Endothelial cell of umbilical vein (primary cell): ENCODE results near the gene TAF4B. TPM values are rescaled to one million over a fixed set of nuclear protein-coding genes. Genes with fewer than 3 reads are reported as not detected.

Source experiments
- BruUV-seq: library from RNA; stranded (reverse); fragments of 400-500 nt; replicated peaks from 2 replicates; lab custom pipeline; 2021; lab: Mats Ljungman, UMichigan
- CTCF ChIA-PET: fragments of 300-600, 350-600 bp; sonication (Branson Sonifier 250); formaldehyde crosslinking; loops from one replicate; lab custom pipeline; 2021; ENCODE audit warnings: antibody characterized with exemption, inconsistent platforms; lab: Charles Lee
- POLR2A ChIA-PET: fragments of 300-600, 350-600 bp; sonication (Branson Sonifier 250); formaldehyde crosslinking; loops from one replicate; lab custom pipeline; 2021; ENCODE audit warnings: antibody characterized with exemption, inconsistent platforms; lab: Charles Lee
- DNase-seq: peaks from one replicate; pipeline ENCODE4 v3.0.0-alpha.2; 2011; ENCODE audit warnings: low read depth, low spot score
- FAIRE-seq: peaks from 2 replicates; lab custom pipeline; 2011; peaks lifted over from hg19 to GRCh38; lab: Jason Lieb, UNC
- H2AFZ ChIP-seq: 2 replicates; pipeline ENCODE4 v1.6.0; 2012; ENCODE audit warnings: low read depth, low read length, control low read depth, inconsistent platforms
- H3K27ac ChIP-seq: 2 replicates; pipeline ENCODE4 v1.5.1; 2011; ENCODE audit warnings: low read depth, mild to moderate bottlenecking, control low read depth, low read length, moderate library complexity; ENCODE audit not compliant: insufficient read depth
- H3K27me3 ChIP-seq, 2 experiments: 2 replicates each; pipeline versions ENCODE4 v1.6.0 to v1.6.1; 2011; ENCODE audit warnings: low read length in 2 of 2, mixed read lengths in 1 of 2; ENCODE audit not compliant: control insufficient read depth in 2 of 2, insufficient read depth in 2 of 2
- H3K36me3 ChIP-seq, 2 experiments: 2 replicates in 1 of 2; 3 replicates in 1 of 2; pipeline ENCODE4 v1.5.1; 2011; ENCODE audit warnings: low read length in 2 of 2, mild to moderate bottlenecking in 1 of 2, moderate library complexity in 1 of 2; ENCODE audit not compliant: control insufficient read depth in 2 of 2, insufficient read depth in 2 of 2; ENCODE audit errors: extremely low read depth in 1 of 2
- H3K4me1 ChIP-seq: 3 replicates; pipeline ENCODE4 v1.5.1; 2011; ENCODE audit warnings: mild to moderate bottlenecking, low read length; ENCODE audit not compliant: control insufficient read depth, insufficient read depth; ENCODE audit errors: extremely low read depth
- H3K4me2 ChIP-seq: 2 replicates; pipeline ENCODE4 v1.6.1; 2011; ENCODE audit warnings: low read length, control low read depth, mixed read lengths; ENCODE audit not compliant: insufficient read depth
- H3K4me3 ChIP-seq, 3 experiments: fragments of 200-600 bp in 1 of 3; sonication (generic), shearing (Covaris generic) in 1 of 3; replicated peaks in 1 of 3; 2 replicates each; pipeline ENCODE4 v1.5.1; 2011 to 2016; ENCODE audit warnings: control low read depth in 3 of 3, low read length in 3 of 3, mild to moderate bottlenecking in 2 of 3, inconsistent platforms in 1 of 3, low read depth in 1 of 3, moderate library complexity in 1 of 3; ENCODE audit not compliant: insufficient read depth in 1 of 3
- H3K79me2 ChIP-seq: 2 replicates; pipeline ENCODE4 v1.6.0; 2012; ENCODE audit warnings: low read length, inconsistent platforms; ENCODE audit not compliant: control insufficient read depth, insufficient read depth
- H3K9ac ChIP-seq: replicated peaks from 2 replicates; pipeline ENCODE3; 2011; ENCODE audit warnings: low read length, control low read depth; ENCODE audit not compliant: insufficient read depth; ENCODE audit errors: extremely low read depth
- H3K9me1 ChIP-seq: replicated peaks from 3 replicates; pipeline ENCODE4 v1.6.0; 2011; ENCODE audit warnings: mild to moderate bottlenecking, low read length; ENCODE audit not compliant: control insufficient read depth, insufficient read depth; ENCODE audit errors: extremely low read depth
- H3K9me3 ChIP-seq: replicated peaks from 2 replicates; pipeline ENCODE4 v1.5.1; 2012; ENCODE audit warnings: low read length, inconsistent platforms; ENCODE audit not compliant: control insufficient read depth, insufficient read depth
- H4K20me1 ChIP-seq: replicated peaks from 2 replicates; pipeline ENCODE3; 2011; ENCODE audit warnings: mild to moderate bottlenecking, low read length; ENCODE audit not compliant: control insufficient read depth, insufficient read depth; ENCODE audit errors: extremely low read depth
- EZH2 ChIP-seq: IDR thresholded peaks from 2 replicates; pipeline ENCODE4 v1.6.1; 2012; ENCODE audit warnings: borderline replicate concordance, low read depth, mild to moderate bottlenecking, moderate library complexity, low read length, inconsistent platforms; ENCODE audit not compliant: severe bottlenecking
- FOS ChIP-seq: IDR thresholded peaks from 2 replicates; pipeline ENCODE4 v1.6.1; 2011; ENCODE audit warnings: mild to moderate bottlenecking, low read length, moderate library complexity, borderline replicate concordance; ENCODE audit not compliant: insufficient read depth
- GATA2 ChIP-seq: IDR thresholded peaks from 2 replicates; pipeline ENCODE4 v1.7.0; 2011; ENCODE audit warnings: low read depth, mild to moderate bottlenecking, moderate library complexity, mixed read lengths, low read length; ENCODE audit not compliant: insufficient read length, insufficient read depth
- JUN ChIP-seq: IDR thresholded peaks from 2 replicates; pipeline ENCODE4 v1.6.1; 2011; ENCODE audit warnings: borderline replicate concordance, low read depth; ENCODE audit not compliant: insufficient read length, insufficient read depth
- MYC ChIP-seq: IDR thresholded peaks from one replicate; pipeline ENCODE4 v1.6.1; 2011; ENCODE audit warnings: mild to moderate bottlenecking, low read depth, low read length
- POLR2A ChIP-seq: IDR thresholded peaks from 2 replicates; pipeline ENCODE4 v1.6.1; 2012; ENCODE audit warnings: low read depth, mild to moderate bottlenecking, control low read depth, low read length
- POLR2AphosphoS5 ChIP-seq: IDR thresholded peaks from 2 replicates; pipeline ENCODE4 v1.6.1; 2012; ENCODE audit warnings: low read depth, mild to moderate bottlenecking, control low read depth, low read length, moderate library complexity; ENCODE audit not compliant: insufficient read depth
- dilution Hi-C: fragments of 300-500 bp; cut with MboI; formaldehyde crosslinking; loops from one replicate; pipeline ENCODE4 v1.15.0; 2019; ENCODE audit warnings: low sequenced_read_pairs; ENCODE audit not compliant: extremely low pct_ligation_motif_present
- intact Hi-C: fragments of 100-400 bp; cut with micrococcal nuclease; formaldehyde crosslinking; loops from one replicate; pipeline ENCODE4 v1.10.0; 2022
- polyA plus RNA-seq, 4 experiments: library from polyadenylated mRNA; depleted of rRNA in 3 of 4; stranded (reverse) in 3 of 4; unstranded in 1 of 4; fragments of >200 nt; gene quantifications; 2 replicates each; pipeline versions ENCODE4 v1.2.1 to v1.2.3, GENCODE V29; 2011 to 2012; ENCODE audit warnings: missing spikeins in 1 of 4
- total RNA-seq: library from RNA; stranded (reverse); gene quantifications from 2 replicates; pipeline ENCODE4 v1.2.3, GENCODE V29; 2021
- TF ChIP-seq, protein P1 (sequence below): IDR thresholded peaks from 2 replicates; pipeline ENCODE4 v1.6.1; 2011; ENCODE audit not compliant: insufficient read depth, insufficient read length
- TF ChIP-seq, protein P2 (sequence below), 2 donors: IDR thresholded peaks; 1 replicate in 1 of 2; 2 replicates in 1 of 2; pipeline ENCODE4 v1.5.1; 2011; ENCODE audit warnings: low read length in 2 of 2, mild to moderate bottlenecking in 2 of 2, moderate library complexity in 2 of 2, control low read depth in 1 of 2, inconsistent platforms in 1 of 2, low read depth in 1 of 2; ENCODE audit not compliant: insufficient read depth in 1 of 2; ENCODE audit errors: extremely low read depth in 1 of 2

The TAF4B gene
- total and polyA plus RNA-seq, 2 donors (not counting 3 experiments of a cell fraction or from before 2014, with no cell fraction given), result 0.47 to 2.0 TPM

DNA sequence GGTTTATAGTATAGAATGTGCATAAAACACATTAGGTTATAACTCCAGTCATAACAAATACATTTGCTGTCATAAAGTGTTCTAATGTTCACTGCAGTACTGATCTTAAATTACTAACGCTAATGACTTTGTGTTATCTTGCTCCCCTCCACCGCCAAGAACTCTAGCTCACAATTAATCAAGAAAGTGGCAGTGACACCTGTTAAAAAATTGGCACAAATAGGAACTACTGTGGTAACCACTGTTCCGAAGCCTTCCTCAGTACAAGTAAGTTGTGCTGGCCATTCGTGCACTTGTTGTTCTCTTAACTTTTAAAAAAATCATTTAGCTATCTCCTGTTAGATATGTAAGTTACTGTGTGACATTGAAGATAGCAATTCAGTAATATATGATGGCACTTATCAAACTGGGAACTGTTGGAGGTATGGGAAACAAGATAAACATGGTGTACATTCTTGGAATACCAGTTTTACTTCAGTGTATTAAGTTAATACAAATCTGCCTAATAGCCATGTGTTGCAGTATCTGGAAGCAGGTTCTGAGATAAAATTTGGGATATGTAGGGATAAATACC is 41.2 kb downstream of the TAF4B start:
- no peak overlapping the region for H3K27ac ChIP-seq
- H3K27me3 ChIP-seq, result no peaks in the 10 kb centered on the region
- no peaks in the 10 kb centered on the region for H3K79me2 ChIP-seq
- no peaks in the 10 kb centered on the region for H4K20me1 ChIP-seq
- TF ChIP-seq EZH2 (no peak), POLR2A (no peak), POLR2AphosphoS5 (no peak), FOS (no peak)
- TF ChIP-seq, protein P1, sequence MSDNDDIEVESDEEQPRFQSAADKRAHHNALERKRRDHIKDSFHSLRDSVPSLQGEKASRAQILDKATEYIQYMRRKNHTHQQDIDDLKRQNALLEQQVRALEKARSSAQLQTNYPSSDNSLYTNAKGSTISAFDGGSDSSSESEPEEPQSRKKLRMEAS, result no peak
- H3K4me1 ChIP-seq, result no peaks in the 10 kb centered on the region
- ChIA-PET POLR2A (no interaction called here), CTCF (interaction anchor here (0.5 to 0.9 kb wide), 2 partner anchors 14 to 1340 kb away, joined by 3 to 4 read pairs; no protein-coding TSS in a partner anchor)
- dilution Hi-C loops, result no loop called here
- no peak for FAIRE-seq
- no peaks in the 10 kb centered on the region for H3K9me1 ChIP-seq
- H3K9ac ChIP-seq, result no peak overlapping the region
- BruUV-seq, result no TSS peak
- H3K36me3 ChIP-seq, result no peaks in the 10 kb centered on the region
- intact Hi-C loops, result no loop called here
- no peak overlapping the region for H3K4me3 ChIP-seq
- no peak overlapping the region for H3K4me2 ChIP-seq
- H2AFZ ChIP-seq, result no peak overlapping the region
- no peak for DNase-seq
- no peaks in the 10 kb centered on the region for H3K9me3 ChIP-seq

DNA sequence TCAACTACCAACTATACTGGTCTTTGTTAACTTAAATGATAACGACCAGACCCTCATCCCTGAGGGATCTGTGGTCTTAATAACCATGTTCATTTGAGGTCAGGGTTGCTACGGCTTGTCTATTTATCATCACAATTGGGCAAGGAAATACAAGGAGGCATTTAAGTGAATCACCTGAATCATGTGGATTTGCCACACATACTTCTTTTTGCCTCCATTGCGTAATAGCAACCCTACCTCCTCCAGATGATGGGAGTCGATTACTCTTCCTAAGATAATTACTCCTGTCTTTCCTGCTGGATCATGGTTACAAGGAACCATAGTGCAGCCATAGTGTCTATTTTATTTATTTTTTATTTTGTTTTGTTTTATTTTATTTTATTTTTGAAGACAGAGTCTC is 42.2 kb downstream of the TAF4B start:
- H3K4me3 ChIP-seq, result no peak overlapping the region
- no peak overlapping the region for H2AFZ ChIP-seq
- no peak overlapping the region for H3K27ac ChIP-seq
- TF ChIP-seq, protein P1, result no peak
- TF ChIP-seq GATA2 (no peak), JUN (no peak), EZH2 (no peak), POLR2A (no peak), FOS (no peak), MYC (no peak), POLR2AphosphoS5 (no peak)
- TF ChIP-seq, protein P2, sequence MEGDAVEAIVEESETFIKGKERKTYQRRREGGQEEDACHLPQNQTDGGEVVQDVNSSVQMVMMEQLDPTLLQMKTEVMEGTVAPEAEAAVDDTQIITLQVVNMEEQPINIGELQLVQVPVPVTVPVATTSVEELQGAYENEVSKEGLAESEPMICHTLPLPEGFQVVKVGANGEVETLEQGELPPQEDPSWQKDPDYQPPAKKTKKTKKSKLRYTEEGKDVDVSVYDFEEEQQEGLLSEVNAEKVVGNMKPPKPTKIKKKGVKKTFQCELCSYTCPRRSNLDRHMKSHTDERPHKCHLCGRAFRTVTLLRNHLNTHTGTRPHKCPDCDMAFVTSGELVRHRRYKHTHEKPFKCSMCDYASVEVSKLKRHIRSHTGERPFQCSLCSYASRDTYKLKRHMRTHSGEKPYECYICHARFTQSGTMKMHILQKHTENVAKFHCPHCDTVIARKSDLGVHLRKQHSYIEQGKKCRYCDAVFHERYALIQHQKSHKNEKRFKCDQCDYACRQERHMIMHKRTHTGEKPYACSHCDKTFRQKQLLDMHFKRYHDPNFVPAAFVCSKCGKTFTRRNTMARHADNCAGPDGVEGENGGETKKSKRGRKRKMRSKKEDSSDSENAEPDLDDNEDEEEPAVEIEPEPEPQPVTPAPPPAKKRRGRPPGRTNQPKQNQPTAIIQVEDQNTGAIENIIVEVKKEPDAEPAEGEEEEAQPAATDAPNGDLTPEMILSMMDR (IDR thresholded peaks at IDR 0.05; ENCODE audit: extremely low read depth in 1 of 2, insufficient read depth in 1 of 2, low read depth in 1 of 2, low read length in 2 of 2), result no peak
- no peaks in the 10 kb centered on the region for H3K36me3 ChIP-seq
- H3K9ac ChIP-seq, result no peak overlapping the region
- intact Hi-C loops (no loop called here), dilution Hi-C loops (no loop called here)
- CTCF ChIA-PET, result no interaction called here
- no TSS peak for BruUV-seq
- DNase-seq (no peak), FAIRE-seq (no peak)
- H3K79me2 ChIP-seq, result no peaks in the 10 kb centered on the region
- H3K4me2 ChIP-seq, result no peak overlapping the region
- POLR2A ChIA-PET, result no interaction called here
- H3K4me1 ChIP-seq, result no peaks in the 10 kb centered on the region
- H3K27me3 ChIP-seq, result no peaks in the 10 kb centered on the region
- no peaks in the 10 kb centered on the region for H3K9me1 ChIP-seq
- no peaks in the 10 kb centered on the region for H4K20me1 ChIP-seq
- H3K9me3 ChIP-seq, result no peaks in the 10 kb centered on the region
